Activated CD4-positive, alpha-beta T cell treated with anti-CD3 and anti-CD28 coated beads, Interleukin-2, amount 50 U/mL, for 48 hours (primary cell): ENCODE measurements around the gene MYOZ3.

Experiments used
- DNase-seq, 2 experiments: peaks; one replicate each; pipeline ENCODE4 v3.0.0-alpha.2; 2020

Gene MYOZ3

DNA sequence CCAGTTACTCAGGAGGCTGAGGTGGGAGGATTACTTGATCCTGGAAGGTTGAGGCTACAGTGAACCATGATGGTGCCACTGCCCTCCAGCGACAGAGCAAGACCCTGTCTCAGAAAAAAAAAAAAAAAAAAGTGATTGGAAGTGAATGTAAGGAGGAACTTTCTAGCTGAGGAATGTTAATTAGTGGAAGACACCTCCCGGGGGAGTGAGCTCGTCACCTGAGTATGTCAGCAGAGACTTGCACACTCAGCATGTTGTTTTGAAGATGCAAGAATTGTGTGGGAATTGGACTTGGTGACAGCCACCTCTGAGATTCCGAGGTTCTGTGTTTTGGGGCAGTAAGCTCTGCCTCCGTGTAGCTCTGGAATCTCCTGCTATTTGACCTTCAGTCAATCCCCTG lies 17.0 kb upstream of the MYOZ3 start:
- DNase-seq: no peak

DNA sequence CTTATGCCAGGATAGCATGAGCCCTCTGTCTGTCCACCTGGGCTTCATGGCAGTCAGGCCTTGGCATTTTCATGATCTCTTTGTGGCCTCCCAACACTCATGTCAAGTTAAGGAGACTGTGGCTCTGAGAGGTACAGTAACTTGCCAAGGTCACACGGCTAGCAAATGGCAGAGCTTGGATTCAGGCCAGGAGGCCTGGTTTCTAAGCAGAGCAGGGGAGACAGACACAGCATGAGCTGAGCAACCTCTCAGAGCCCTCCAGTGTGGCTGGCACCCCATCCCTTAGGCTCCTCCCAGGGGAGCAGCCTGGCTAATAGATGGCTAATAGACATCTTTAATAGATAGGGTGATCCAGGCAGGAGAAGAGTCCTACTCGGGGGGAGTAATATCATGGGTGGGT lies 16.5 kb upstream of the MYOZ3 start:
- DNase-seq: no peak

DNA sequence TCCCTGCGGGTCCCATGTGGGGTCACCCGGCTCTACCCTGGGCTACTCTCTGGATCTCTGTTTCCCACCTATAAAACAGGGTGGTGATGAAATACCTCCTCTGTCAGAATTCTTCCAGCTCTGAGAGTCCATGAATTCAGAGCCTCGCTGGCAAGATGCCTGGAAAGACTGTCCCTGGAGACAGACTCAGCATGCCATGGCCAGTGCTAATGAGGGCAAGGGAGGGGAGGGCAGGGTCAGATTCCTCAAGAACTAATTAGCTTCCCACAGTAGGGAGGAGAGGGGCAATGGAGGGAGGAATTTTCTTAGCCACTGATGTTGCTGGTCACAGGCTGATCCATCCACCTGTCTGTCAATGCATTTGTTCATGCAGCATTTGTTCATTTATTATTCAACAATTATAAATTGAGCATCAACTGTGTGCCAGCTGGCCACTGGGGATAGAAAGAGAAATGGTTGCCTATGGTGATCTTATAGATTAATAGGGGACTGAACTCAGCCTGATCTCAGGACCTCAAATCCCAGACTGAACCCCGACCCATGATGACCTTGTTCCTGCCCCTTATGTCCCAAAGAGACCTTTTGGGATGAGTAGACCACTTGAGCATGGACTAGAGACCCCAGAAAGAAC lies 15.9 kb upstream of the MYOZ3 start:
- no peak for DNase-seq

DNA sequence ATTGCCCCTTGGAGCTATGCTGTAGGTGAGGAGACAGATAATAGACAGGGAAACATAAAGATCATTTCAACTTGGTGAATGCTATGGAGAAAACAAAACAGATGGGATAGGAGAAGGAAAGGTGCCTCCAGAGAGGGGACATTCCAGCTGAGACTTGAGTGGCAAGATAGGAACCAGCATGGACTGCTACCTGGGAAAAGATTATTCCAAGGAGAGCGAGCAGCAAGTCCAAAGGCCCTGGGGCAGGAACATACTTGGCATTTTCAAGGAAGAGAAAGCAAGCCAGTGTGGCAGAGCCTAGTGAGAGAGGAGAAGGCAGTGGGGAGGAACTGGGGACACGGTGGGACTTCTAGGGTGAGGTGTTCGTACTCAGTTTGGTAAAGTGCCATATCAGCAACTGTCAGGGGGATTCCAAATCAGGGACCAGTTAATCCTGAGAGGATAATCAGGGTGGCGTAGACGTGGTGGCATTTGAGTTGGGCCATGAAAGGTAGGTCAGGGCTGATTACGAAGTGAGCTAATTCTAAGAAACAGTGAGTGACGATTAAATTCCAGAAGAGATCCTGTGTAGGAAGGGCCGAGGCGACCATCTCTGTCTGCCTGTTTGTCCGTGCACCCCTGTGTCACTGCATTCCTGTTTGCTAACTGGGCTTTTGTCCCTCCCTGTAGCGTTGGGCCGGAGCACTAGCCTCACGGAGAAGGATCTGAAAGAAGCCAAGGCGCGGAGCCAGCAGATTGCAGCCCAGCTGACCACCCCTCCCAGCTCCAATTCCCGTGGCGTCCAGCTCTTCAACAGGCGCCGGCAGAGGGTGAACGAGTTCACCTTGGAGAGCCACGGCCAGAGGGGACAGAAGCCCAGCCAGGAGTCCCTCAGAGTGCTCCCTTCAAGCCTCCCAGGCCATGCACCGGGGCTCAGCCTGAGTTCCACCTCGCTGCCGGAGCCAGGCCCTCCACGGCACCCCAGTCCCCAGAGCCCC lies 13.5 kb upstream of the MYOZ3 start:
- no peak for DNase-seq

DNA sequence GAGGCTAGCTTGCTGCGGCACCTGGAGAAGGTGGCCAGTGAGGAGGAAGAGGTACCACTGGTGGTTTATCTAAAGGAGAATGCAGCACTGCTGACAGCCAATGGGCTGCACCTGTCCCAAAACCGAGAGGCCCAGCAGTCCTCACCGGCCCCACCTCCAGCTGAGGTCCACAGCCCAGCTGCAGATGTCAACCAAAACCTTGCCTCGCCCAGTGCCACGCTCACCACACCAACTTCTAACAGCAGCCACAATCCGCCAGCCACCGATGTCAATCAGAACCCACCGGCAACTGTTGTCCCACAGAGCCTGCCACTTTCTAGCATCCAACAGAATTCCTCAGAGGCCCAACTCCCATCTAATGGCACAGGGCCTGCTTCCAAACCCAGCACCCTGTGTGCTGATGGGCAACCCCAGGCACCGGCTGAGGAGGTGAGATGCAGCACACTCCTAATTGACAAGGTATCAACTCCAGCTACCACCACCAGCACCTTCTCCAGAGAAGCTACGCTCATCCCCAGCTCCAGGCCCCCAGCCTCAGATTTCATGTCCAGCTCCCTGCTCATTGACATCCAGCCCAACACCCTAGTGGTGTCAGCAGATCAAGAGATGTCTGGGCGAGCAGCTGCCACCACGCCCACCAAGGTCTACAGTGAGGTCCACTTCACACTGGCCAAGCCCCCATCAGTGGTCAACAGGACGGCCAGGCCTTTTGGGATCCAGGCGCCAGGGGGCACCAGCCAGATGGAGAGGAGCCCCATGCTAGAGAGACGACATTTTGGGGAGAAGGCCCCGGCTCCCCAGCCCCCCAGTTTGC lies 12.6 kb upstream of the MYOZ3 start:
- DNase-seq: no peak

DNA sequence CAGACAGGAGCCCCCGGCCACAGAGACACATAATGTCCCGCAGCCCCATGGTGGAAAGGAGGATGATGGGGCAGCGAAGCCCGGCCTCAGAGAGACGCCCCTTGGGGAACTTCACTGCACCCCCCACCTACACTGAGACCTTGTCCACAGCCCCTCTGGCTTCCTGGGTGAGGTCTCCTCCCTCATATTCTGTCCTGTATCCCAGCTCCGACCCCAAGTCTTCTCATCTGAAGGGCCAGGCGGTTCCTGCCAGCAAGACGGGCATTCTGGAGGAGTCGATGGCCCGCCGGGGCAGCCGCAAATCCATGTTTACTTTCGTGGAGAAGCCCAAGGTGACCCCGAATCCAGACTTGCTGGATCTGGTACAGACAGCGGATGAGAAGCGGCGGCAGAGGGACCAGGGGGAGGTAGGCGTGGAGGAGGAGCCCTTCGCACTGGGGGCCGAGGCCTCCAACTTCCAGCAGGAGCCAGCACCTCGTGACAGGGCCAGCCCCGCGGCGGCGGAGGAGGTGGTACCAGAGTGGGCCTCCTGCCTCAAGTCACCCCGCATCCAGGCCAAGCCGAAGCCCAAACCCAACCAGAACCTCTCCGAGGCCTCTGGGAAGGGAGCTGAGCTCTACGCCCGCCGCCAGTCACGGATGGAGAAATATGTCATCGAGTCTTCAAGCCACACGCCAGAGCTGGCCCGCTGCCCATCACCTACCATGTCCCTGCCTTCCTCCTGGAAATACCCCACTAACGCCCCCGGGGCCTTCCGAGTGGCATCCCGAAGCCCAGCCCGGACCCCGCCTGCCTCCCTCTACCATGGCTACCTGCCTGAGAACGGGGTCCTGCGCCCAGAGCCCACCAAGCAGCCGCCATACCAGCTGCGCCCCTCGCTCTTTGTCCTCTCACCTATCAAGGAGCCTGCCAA lies 11.7 kb upstream of the MYOZ3 start:
- DNase-seq: no peak

DNA sequence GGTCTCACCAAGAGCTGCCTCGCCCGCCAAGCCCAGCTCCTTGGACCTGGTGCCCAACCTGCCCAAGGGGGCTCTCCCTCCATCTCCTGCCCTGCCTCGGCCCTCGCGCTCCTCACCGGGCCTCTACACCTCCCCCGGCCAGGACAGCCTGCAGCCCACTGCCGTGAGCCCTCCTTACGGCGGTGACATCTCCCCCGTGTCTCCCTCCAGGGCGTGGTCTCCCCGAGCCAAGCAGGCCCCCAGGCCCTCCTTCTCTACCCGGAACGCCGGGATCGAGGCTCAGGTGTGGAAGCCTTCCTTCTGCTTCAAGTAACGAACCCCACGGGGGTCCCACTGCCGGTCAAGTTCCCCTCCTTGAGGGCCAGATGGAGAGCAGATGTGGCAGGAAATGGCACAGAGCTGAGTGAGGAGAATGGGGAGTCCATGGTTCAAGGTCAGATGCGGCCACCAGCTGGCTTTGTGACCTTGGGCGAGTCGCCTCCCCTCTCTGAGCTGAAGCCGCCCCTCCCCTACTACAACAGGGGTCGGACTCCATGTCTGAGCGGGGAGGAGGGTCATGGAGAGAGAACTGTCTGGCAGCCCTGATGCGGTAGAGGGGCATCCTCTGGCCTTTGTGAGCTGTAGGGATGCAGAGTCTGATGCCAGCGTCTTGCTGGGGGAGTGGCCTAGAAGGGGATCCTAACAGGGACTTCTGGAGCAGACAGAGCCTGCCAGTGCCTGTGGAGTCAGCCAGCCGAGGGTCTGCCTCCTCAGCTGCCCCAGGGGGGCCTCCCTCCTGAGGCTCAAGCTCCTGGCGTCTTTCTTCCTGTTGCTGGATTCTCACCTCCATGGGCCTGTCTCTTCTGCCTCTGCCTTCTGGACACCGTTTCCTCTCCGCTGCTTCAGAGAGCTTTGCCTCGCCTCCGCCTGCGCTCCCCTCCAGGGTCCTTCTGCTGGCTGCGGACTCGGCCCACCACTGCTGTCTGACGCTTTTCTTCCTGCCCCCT lies 10.7 kb upstream of the MYOZ3 start:
- DNase-seq: no peak

DNA sequence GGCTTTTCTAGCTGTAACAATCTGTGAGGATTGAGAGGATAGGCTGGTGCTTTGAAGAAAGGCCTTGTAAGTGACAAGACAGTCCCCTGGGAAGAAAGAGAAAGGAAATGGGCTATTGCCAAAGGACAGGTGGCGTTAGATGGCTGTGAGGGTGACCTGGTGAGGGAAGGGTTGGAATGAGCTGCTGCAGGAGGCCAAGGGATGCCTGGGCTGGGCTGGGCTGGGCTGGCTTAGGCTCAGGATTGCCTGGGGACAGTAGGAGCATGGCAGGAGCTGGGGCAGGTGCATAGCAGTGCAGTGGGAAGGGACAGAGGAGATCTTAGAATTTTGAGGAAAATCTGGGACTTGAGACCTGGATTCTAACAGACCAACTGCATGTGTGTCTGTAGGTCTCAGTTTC lies 9.7 kb upstream of the MYOZ3 start:
- no peak for DNase-seq

DNA sequence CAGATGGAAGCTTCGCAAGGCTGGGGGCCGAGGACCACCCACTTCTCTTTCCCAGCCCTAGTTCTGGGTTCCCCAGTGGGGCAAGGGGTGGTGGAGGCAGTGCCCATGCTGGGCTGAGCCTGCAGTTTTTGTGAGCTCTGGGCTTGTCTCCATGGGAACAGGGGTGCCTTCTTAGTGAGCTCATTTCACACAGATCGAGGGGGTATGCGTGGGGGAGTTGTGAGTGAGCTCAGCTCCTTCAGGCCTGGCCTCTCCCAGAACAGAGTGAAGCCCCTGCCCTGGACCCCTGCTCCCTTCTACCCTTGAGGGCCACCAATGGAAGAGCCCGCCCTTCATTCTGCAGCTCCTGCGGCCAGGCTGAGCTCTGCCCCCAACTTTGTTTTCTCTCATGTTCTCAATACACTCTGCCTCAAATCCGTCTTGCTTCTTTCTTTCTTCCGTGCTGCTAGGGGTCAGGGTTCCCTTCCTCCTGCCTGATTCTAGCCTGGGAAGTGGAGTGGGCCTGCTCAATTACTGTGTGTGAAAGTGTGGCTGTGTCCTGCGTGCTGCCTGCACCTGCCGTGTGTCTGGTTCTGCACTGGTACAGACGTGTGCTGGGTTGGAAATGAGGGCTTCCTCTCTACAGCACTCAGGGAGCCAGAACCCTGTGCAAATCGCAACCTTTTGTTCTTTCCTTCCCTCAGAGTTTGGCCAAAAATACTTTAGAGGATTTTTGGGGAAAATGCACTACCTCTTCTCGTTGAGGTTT lies 9.0 kb upstream of the MYOZ3 start:
- DNase-seq: no peak

DNA sequence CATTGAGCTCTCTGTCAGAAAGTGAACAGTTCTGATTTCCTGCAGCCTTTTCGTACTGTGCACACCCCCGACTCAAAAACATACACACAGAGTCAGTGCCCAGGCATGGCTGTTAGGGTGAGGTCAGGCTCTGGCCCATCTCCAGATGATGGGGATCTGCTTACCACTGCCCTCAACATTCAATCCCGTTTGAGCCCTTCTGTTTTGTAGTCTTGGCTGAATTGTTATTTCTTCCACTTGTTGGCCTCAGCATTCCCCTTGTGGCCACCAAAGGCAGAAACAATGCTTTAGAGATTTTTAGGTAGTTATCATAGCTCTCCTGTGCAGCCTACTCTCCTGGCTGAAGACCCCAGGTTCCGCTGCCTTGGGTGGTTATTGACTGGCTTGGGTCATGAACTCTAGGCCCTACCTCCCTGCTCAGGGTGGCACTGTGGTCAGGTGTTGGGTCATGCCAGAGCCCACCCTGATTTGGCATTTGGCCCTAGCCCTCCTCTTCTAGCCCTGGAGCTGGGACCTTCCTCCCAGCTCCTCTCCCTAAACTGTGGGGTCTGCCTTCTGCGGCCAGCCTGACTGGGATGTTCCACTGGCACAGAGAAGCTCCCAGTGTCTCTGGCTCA lies 7.8 kb upstream of the MYOZ3 start:
- DNase-seq: no peak

DNA sequence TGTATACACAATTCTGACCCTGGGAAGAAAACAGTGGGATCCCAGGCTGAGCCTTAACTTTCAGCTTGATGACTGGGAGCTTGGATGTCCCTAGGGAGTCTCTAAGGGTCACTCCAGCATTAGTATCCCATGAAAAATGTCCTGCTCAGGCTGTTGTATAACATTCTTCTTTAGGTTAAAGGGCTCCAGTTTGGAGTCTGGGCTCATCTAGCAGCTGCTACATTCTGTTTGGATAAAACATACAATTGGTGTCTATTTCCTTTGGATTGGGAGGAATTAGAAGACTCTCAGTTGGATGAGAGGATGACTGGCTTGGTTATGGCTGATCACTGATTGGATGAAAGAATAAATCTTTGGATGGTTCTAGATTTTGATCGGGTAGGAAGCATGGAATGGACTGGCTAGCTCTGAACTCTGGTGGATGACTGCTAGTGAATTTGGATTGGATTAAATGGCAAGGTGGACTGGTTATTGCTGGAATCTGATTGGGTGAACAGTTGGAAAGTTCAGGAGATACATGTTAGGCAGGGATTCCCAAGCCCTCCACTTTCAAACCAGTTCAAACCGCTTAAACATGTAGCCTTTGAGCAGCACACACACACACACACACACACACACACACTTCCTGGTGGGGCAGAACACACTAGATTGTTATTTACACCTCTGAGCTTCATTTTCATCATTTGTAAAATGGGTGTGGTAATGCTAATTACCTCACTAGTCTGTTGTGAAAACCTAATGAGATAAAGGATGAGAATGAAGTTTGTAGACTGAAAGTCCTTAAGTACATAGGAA lies 7.1 kb upstream of the MYOZ3 start:
- DNase-seq: no peak

DNA sequence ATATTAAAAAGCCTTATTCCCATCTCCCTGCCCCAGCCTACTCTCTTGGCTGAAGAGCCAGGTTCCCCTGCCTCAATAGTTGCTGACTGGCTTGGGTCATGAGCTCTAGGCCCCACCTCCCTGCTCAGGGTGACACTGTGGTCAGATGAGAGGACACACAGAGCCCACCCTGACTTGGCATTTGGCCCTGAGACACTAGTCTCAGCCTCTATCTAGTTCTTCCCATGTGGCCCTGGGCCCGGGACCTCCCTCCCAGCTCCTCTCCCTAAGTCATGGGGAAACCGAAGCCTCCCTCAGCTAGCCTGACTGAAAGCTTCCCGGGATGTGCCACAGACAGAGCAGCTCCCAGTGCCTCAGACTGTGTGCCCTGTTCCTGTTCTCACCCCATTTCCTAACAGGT lies 5.8 kb upstream of the MYOZ3 start:
- no peak for DNase-seq

DNA sequence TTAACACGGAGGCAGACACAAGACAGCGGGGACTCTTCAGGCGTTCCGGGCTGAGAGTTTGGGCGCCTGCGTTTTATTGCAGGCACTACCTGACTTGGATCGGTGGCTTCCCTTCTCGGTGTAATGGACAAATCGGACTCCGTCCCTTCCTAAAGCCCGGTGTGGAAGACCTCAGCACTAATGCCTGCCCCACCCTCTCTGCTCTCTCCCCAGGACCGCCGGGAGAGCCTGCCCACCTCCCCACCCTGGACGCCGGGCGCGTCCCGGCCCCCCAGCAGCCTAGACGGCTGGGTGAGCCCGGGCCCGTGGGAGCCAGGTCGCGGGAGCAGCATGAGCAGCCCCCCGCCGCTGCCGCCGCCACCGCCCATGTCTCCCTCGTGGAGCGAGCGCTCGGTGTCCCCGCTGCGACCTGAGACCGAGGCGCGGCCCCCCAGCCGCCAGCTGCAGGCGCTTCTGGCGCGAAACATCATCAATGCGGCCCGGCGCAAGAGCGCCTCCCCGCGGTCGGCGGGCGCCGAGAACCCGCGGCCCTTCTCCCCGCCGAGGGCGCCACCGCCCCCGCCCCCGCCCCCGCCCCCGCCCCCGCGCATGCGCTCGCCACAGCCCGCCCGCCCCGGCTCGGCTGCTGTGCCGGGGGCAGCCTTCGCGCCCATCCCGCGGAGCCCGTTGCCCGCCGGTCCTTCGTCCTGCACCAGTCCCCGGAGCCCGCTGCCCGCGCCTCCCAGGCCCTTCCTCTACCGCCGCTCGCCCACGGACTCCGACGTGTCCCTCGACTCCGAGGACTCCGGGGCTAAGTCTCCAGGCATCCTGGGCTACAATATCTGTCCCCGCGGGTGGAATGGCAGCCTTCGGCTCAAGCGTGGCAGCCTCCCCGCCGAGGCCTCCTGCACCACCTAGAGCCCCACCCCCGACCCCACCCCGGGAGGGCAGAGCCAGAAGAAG lies 4.6 kb upstream of the MYOZ3 start:
- DNase-seq: peak; percentile 64 to 70

DNA sequence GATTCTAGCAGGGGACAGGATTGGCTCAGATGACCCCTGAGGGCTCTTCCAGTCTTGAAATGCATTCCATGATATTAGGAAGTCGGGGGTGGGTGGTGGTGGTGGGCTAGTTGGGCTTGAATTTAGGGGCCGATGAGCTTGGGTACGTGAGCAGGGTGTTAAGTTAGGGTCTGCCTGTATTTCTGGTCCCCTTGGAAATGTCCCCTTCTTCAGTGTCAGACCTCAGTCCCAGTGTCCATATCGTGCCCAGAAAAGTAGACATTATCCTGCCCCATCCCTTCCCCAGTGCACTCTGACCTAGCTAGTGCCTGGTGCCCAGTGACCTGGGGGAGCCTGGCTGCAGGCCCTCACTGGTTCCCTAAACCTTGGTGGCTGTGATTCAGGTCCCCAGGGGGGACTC lies 2.9 kb upstream of the MYOZ3 start:
- DNase-seq: no peak

DNA sequence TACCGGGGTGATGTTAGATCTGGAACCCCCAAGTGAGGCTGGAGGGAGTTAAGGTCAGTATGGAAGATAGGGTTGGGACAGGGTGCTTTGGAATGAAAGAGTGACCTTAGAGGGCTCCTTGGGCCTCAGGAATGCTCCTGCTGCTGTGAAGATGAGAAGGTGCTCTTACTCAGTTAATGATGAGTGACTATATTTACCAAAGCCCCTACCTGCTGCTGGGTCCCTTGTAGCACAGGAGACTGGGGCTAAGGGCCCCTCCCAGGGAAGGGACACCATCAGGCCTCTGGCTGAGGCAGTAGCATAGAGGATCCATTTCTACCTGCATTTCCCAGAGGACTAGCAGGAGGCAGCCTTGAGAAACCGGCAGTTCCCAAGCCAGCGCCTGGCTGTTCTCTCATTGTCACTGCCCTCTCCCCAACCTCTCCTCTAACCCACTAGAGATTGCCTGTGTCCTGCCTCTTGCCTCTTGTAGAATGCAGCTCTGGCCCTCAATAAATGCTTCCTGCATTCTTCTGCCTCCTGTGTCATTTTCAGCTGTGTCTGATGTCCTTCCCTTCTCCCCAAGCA lies 2.3 kb upstream of the MYOZ3 start:
- no peak for DNase-seq

DNA sequence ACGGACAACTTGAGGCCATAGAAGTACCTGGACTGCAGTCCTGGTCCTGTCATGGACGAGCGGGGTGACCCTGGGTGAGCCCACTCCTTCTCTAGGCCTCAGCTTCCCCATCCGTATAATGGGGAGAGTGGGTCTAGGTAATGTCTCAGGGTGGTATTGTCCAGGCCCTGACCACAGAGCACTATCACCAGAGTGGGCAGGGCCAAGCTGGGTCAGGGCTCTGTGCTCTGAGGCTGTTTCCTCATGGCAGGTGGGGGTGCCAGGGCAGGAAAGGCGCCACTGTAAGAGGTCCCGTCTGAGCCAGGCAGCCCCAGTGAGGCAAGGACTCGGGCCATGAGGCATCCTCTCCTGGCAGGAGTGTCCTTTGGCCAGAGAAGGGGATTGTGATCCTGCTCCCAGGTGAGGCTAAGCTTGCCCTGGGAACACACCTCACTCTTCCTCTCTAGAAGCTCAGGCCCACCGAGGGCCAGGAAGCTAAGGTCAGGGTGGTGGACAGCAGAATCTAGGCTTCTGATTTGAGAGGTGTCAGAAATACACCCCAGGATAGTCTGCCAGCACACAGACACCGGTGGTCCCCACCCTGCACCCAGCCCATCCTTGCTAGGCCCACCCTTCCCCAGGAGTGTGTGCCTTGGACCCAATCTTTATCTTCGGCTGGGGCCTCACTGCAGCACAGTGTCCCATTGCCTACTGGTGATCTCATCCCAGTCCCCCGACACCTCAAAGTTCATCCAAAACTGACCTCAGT lies 1.5 kb upstream of the MYOZ3 start:
- no peak for DNase-seq
